ENCODE measurements around the gene OTOS. TPM values are rescaled to one million over a fixed set of nuclear protein-coding genes. Genes with fewer than 3 reads are reported as not detected.

The OTOS gene
- total and polyA plus RNA-seq, 7 donors = not detected

GRCh38 chr2:240127911-240128607 lies 12.4 kb downstream of the OTOS start:
- no peak overlapping the region for H3K4me3 ChIP-seq
- no peak overlapping the region for H3K27ac ChIP-seq
- intact Hi-C loops (cut with DNase I) = no loop called here
- TF ChIP-seq CTCF (IDR thresholded peaks at IDR 0.05) (no peak), EP300 (IDR thresholded peaks at IDR 0.05) (no peak), POLR2A (IDR thresholded peaks at IDR 0.05) (no peak), POLR2AphosphoS5 (IDR thresholded peaks at IDR 0.05) (no peak)
- no peaks in the 10 kb centered on the region for H3K9me3 ChIP-seq
- no peaks in the 10 kb centered on the region for H3K27me3 ChIP-seq
- DNase-seq = no peak
- H3K4me1 ChIP-seq = no peaks in the 10 kb centered on the region
- H3K36me3 ChIP-seq = peaks cover 0 to 68% (median 28%) of the 10 kb centered on the region in 4 donors
- WGBS, 2 donors = 94% methylated on average over 16 of the region's 16 CpGs

GRCh38 chr2:240127191-240127750 lies 13.2 kb downstream of the OTOS start:
- H3K4me1 ChIP-seq = no peaks in the 10 kb centered on the region
- WGBS, 2 donors = 82 to 98% methylated on average over 7 of the region's 7 CpGs
- intact Hi-C loops (cut with DNase I) = no loop called here
- H3K27ac ChIP-seq = no peak overlapping the region
- H3K36me3 ChIP-seq = peaks cover 0 to 60% (median 22%) of the 10 kb centered on the region in 4 donors
- DNase-seq = no peak
- no peak for TF ChIP-seq EP300 (IDR thresholded peaks at IDR 0.05)
- no peak for TF ChIP-seq POLR2A (IDR thresholded peaks at IDR 0.05)
- no peak for TF ChIP-seq POLR2AphosphoS5 (IDR thresholded peaks at IDR 0.05)
- no peak for TF ChIP-seq CTCF (IDR thresholded peaks at IDR 0.05)
- H3K4me3 ChIP-seq = no peak overlapping the region
- no peaks in the 10 kb centered on the region for H3K27me3 ChIP-seq
- H3K9me3 ChIP-seq = no peaks in the 10 kb centered on the region

GRCh38 chr2:240126731-240127130 lies 13.7 kb downstream of the OTOS start:
- no peak overlapping the region for H3K27ac ChIP-seq
- H3K9me3 ChIP-seq = no peaks in the 10 kb centered on the region
- TF ChIP-seq POLR2AphosphoS5 (IDR thresholded peaks at IDR 0.05) (no peak), POLR2A (IDR thresholded peaks at IDR 0.05) (no peak), CTCF (IDR thresholded peaks at IDR 0.05) (no peak), EP300 (IDR thresholded peaks at IDR 0.05) (no peak)
- 96% methylated on average over 10 of the region's 10 CpGs for WGBS, 2 donors
- DNase-seq = no peak
- peaks cover 0 to 55% (median 19%) of the 10 kb centered on the region in 4 donors for H3K36me3 ChIP-seq
- intact Hi-C loops (cut with DNase I) = no loop called here
- H3K4me3 ChIP-seq = no peak overlapping the region
- H3K4me1 ChIP-seq = no peaks in the 10 kb centered on the region
- no peaks in the 10 kb centered on the region for H3K27me3 ChIP-seq

GRCh38 chr2:240125742-240126141 lies 14.7 kb downstream of the OTOS start:
- TF ChIP-seq POLR2A (IDR thresholded peaks at IDR 0.05) (no peak), EP300 (IDR thresholded peaks at IDR 0.05) (no peak), POLR2AphosphoS5 (IDR thresholded peaks at IDR 0.05) (no peak), CTCF (IDR thresholded peaks at IDR 0.05) (no peak)
- no peak for DNase-seq
- 96 to 97% methylated on average over 14 of the region's 14 CpGs for WGBS, 2 donors
- Histone ChIP-seq H3K36me3 (peaks cover 0 to 45% (median 15%) of the 10 kb centered on the region in 4 donors), H3K4me1 (no peaks in the 10 kb centered on the region), H3K4me3 (no peak overlapping the region), H3K27ac (no peak overlapping the region), H3K27me3 (no peaks in the 10 kb centered on the region), H3K9me3 (no peaks in the 10 kb centered on the region)
- intact Hi-C loops (cut with DNase I) = no loop called here
